ENCODE results near the gene VPS9D1. TPM values are rescaled to one million over a fixed set of nuclear protein-coding genes. Genes with fewer than 3 reads are reported as not detected.

VPS9D1 gene
- total RNA-seq, 5 donors from 2014 or later (not counting 1 experiment from before 2014, with no cell fraction given), result 15.5 to 28.8 (median 24.5) TPM

DNA sequence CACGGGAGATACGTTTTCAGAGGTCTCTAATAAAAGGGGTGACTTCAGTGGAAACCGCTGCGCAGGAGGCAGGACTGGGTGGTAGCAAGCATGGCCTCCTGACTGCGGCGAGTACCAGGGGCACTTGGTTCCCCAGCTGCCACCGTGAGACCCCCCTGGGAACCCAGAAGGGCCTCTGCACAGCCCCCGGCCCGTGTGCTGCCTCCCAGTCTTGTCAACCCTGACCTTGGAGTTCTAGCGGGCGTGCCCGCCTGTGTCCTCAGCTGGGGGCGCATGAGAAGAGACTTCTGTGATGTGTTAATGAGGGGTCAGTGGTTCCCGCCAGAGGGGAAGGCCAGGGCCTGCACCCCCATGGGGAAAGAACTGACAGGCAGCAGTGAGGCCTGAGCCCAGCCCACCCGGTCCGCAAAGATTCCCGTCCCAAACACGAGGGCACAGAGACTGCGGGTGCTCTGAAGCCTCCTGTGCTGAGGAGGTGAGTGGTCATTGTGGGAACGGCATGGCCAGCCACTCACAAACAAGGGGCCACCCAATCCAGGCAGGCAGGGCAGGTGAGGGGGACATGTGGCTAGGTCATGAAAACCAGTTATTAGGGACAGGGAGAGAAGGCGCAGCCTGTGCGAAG is 10.0 kb upstream of the VPS9D1 start:
- Histone ChIP-seq H3K4me1 (ENCODE audit: control insufficient read depth in 1 of 2, extremely low read depth in 1 of 2, insufficient read depth in 2 of 2, low read length in 2 of 2) (peaks cover 13 to 96% of the 10 kb centered on the region in 2 experiments), H3K27me3 (replicated peaks in 1 of 2; ENCODE audit: control insufficient read depth in 2 of 2, extremely low read depth in 1 of 2, insufficient read depth in 2 of 2, low read length in 1 of 2) (no peaks in the 10 kb centered on the region), H3K9me3 (no peaks in the 10 kb centered on the region), H3K4me3 (ENCODE audit: control insufficient read depth in 1 of 2, extremely low read depth in 1 of 2, low read length in 1 of 2) (no peak overlapping the region), H3K27ac (ENCODE audit: low read length) (no peak overlapping the region), H3K36me3 (ENCODE audit: control insufficient read depth in 2 of 2, extremely low read depth in 1 of 2, insufficient read depth in 1 of 2, low read length in 1 of 2) (peaks cover 36 to 95% of the 10 kb centered on the region in 2 donors)
- POLR2A ChIA-PET, result interaction anchor here in 1 of 2 donors (0.6 kb wide), 1 partner anchor 11 kb away, joined by 3 read pairs; no protein-coding TSS in a partner anchor
- peak overlapping the region in 1 of 2 donors; percentile 55 for H3K27ac Mint-ChIP-seq
- H3K36me3 Mint-ChIP-seq, result peaks cover 41% of the 10 kb centered on the region
- H3K9me3 Mint-ChIP-seq, result no peaks in the 10 kb centered on the region
- 89% methylated on average over 14 of the region's 22 CpGs for WGBS (ENCODE audit: insufficient coverage)
- CTCF ChIA-PET, result no interaction called here
- ATAC-seq (replicated peaks in 1 of 4) (no peak), DNase-seq (no peak)
- H3K27me3 Mint-ChIP-seq, result no peaks in the 10 kb centered on the region
- no peak overlapping the region for H3K4me3 Mint-ChIP-seq
- H3K4me1 Mint-ChIP-seq, result peaks cover 65 to 71% (median 65%) of the 10 kb centered on the region in 3 donors

DNA sequence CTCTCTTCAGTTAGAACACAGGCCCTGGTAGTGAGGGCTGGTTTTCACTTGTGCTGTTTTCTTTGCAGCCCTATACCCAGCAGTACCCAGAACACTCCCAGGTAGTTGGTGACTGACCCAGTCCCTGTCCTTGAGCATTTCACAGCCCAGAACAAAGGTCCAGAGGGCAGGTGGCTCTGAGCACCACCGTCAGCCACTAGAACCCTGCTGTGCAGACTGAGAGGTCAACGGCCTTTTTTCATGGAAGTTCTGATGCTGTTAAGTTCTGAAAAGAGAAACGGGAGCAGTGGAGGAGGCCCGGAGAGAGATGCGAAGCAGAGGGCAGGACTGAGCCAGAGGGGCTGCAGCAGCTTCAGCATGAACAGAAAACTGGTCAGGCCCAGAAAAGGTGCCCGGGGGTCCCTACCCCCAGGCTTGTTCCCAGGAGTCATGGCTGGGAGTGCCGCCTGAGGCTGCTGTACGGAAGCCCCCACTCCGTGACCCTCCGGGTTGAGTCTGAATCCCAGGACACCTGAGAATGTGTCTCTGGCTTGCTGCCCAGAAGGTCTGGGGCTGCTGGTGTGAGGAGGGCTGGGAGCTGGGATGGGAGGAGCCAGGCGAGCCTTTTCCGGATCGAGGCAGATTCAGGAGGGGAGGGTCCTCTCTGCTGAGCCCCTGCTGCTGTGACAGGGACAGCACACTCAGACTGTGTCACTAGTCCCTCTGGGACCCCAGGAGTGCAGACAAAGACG is 9.3 kb upstream of the VPS9D1 start:
- Histone ChIP-seq H3K4me3 (ENCODE audit: control insufficient read depth in 1 of 2, extremely low read depth in 1 of 2, low read length in 1 of 2) (no peak overlapping the region), H3K27ac (ENCODE audit: low read length) (no peak overlapping the region), H3K9me3 (no peaks in the 10 kb centered on the region), H3K4me1 (ENCODE audit: control insufficient read depth in 1 of 2, extremely low read depth in 1 of 2, insufficient read depth in 2 of 2, low read length in 2 of 2) (peaks cover 13 to 96% of the 10 kb centered on the region in 2 experiments), H3K36me3 (ENCODE audit: control insufficient read depth in 2 of 2, extremely low read depth in 1 of 2, insufficient read depth in 1 of 2, low read length in 1 of 2) (peaks cover 36 to 95% of the 10 kb centered on the region in 2 donors), H3K27me3 (replicated peaks in 1 of 2; ENCODE audit: control insufficient read depth in 2 of 2, extremely low read depth in 1 of 2, insufficient read depth in 2 of 2, low read length in 1 of 2) (no peaks in the 10 kb centered on the region)
- CTCF ChIA-PET, result no interaction called here
- WGBS (ENCODE audit: insufficient coverage), result 97% methylated on average over 14 of the region's 14 CpGs
- Mint-ChIP-seq H3K4me3 (peak overlapping the region in 1 of 3 donors; percentile 19), H3K36me3 (peaks cover 37% of the 10 kb centered on the region), H3K9me3 (no peaks in the 10 kb centered on the region), H3K27me3 (no peaks in the 10 kb centered on the region), H3K4me1 (peaks cover 60 to 68% (median 65%) of the 10 kb centered on the region in 3 donors), H3K27ac (peak overlapping the region in 1 of 2 donors; percentile 55)
- POLR2A ChIA-PET, result interaction anchor here in 1 of 2 donors (0.6 kb wide), 1 partner anchor 12 kb away, joined by 3 read pairs; no protein-coding TSS in a partner anchor
- DNase-seq (no peak), ATAC-seq (replicated peaks in 1 of 4) (no peak)

DNA sequence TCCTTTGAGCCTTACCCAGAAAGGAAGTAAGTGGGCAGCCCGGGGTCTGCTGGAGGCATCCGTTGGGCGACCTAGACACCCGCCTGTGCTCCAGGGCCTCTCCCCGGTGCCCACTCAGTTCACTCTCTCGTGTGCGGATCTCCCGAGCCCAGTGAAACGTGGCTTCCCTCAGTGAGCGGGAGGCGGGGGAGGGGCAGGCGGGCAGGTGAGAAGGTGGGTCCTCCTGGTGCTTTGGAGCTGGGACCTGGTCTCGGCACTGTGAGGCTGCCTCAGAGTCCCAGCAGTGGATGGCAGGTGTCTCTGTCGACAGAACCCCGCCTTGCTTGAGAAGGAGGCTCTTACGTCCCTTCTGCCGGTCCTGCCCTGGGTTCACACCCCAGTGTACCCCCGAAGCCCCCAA is 8.6 kb upstream of the VPS9D1 start:
- peak overlapping the region; percentile 1 for H3K27ac ChIP-seq (ENCODE audit: low read length)
- ATAC-seq (replicated peaks in 1 of 4) (no peak), DNase-seq (no peak)
- CTCF ChIA-PET, result no interaction called here
- Mint-ChIP-seq H3K27ac (peak overlapping the region in 1 of 2 donors; percentile 55), H3K27me3 (no peaks in the 10 kb centered on the region), H3K4me1 (peaks cover 59 to 66% (median 66%) of the 10 kb centered on the region in 3 donors), H3K9me3 (no peaks in the 10 kb centered on the region), H3K4me3 (no peak overlapping the region), H3K36me3 (peaks cover 30% of the 10 kb centered on the region)
- peaks cover 33 to 94% of the 10 kb centered on the region in 2 donors for H3K36me3 ChIP-seq (ENCODE audit: control insufficient read depth in 2 of 2, extremely low read depth in 1 of 2, insufficient read depth in 1 of 2, low read length in 1 of 2)
- H3K9me3 ChIP-seq, result no peaks in the 10 kb centered on the region
- H3K4me1 ChIP-seq (ENCODE audit: control insufficient read depth in 1 of 2, extremely low read depth in 1 of 2, insufficient read depth in 2 of 2, low read length in 2 of 2), result peaks cover 13 to 96% of the 10 kb centered on the region in 2 experiments
- 95% methylated on average over 10 of the region's 18 CpGs for WGBS (ENCODE audit: insufficient coverage)
- no peak overlapping the region for H3K4me3 ChIP-seq (ENCODE audit: control insufficient read depth in 1 of 2, extremely low read depth in 1 of 2, low read length in 1 of 2)
- POLR2A ChIA-PET, result interaction anchor here in 1 of 2 donors (0.6 kb wide), 1 partner anchor 23 kb away, joined by 4 read pairs; no protein-coding TSS in a partner anchor
- no peaks in the 10 kb centered on the region for H3K27me3 ChIP-seq (replicated peaks in 1 of 2; ENCODE audit: control insufficient read depth in 2 of 2, extremely low read depth in 1 of 2, insufficient read depth in 2 of 2, low read length in 1 of 2)

DNA sequence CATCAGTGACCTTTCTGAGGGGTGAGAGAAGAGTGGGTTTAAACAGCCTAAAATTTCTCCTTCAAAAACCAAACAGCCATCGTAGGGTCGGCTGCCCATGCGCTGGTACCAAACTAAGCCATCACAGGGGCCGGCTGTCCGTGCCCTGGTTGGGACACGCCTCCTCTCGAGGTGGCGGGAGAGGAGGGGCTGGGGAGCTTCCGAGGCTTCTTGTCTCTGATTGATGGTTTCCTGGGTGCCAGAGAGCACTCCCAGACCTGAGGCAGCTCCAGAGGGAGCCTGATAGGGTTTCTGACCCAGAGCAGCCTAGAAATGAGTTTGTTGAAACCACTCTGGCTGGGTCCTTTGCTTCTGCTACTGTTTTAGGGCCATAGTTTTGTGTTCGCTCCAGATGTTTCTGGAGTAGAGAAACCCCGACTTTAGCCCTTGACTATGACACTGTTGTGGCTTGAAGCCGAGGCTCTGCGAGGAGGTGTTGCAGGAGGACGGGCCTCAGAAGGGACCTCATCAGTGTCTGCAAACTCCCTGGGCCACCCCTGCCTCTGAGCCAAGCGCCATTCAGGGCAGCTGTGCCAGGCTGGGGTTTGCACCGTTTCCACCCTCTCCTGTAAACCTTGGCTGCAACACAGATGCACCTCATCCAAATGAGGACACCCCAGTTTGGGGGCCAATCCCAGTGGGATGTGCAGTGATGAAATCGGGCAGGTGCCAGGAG is 6.9 kb upstream of the VPS9D1 start:
- Histone ChIP-seq H3K4me3 (ENCODE audit: control insufficient read depth in 1 of 2, extremely low read depth in 1 of 2, low read length in 1 of 2) (no peak overlapping the region), H3K27ac (ENCODE audit: low read length) (peak overlapping the region; percentile 31), H3K36me3 (ENCODE audit: control insufficient read depth in 2 of 2, extremely low read depth in 1 of 2, insufficient read depth in 1 of 2, low read length in 1 of 2) (peaks cover 27 to 91% of the 10 kb centered on the region in 2 donors), H3K27me3 (replicated peaks in 1 of 2; ENCODE audit: control insufficient read depth in 2 of 2, extremely low read depth in 1 of 2, insufficient read depth in 2 of 2, low read length in 1 of 2) (no peaks in the 10 kb centered on the region), H3K4me1 (ENCODE audit: control insufficient read depth in 1 of 2, extremely low read depth in 1 of 2, insufficient read depth in 2 of 2, low read length in 2 of 2) (peaks cover 17 to 96% of the 10 kb centered on the region in 2 experiments), H3K9me3 (no peaks in the 10 kb centered on the region)
- Mint-ChIP-seq H3K27me3 (no peaks in the 10 kb centered on the region), H3K36me3 (peaks cover 36% of the 10 kb centered on the region), H3K4me1 (peaks cover 65 to 72% (median 71%) of the 10 kb centered on the region in 3 donors), H3K27ac (peak overlapping the region; percentile 79 to 83), H3K9me3 (no peaks in the 10 kb centered on the region), H3K4me3 (peak overlapping the region; percentile 31 to 84 (median 59))
- WGBS (ENCODE audit: insufficient coverage), result 35% methylated on average over 12 of the region's 17 CpGs
- ATAC-seq (replicated peaks in 1 of 4), result no peak
- POLR2A ChIA-PET, result interaction anchor here (0.6 kb wide), 3 partner anchors 37 to 133 kb away, joined by 3 to 11 read pairs (median 7); no protein-coding TSS in a partner anchor
- CTCF ChIA-PET, result no interaction called here
- DNase-seq, result peak in 3 of 35 experiments; percentile 12 to 27 (median 23)

DNA sequence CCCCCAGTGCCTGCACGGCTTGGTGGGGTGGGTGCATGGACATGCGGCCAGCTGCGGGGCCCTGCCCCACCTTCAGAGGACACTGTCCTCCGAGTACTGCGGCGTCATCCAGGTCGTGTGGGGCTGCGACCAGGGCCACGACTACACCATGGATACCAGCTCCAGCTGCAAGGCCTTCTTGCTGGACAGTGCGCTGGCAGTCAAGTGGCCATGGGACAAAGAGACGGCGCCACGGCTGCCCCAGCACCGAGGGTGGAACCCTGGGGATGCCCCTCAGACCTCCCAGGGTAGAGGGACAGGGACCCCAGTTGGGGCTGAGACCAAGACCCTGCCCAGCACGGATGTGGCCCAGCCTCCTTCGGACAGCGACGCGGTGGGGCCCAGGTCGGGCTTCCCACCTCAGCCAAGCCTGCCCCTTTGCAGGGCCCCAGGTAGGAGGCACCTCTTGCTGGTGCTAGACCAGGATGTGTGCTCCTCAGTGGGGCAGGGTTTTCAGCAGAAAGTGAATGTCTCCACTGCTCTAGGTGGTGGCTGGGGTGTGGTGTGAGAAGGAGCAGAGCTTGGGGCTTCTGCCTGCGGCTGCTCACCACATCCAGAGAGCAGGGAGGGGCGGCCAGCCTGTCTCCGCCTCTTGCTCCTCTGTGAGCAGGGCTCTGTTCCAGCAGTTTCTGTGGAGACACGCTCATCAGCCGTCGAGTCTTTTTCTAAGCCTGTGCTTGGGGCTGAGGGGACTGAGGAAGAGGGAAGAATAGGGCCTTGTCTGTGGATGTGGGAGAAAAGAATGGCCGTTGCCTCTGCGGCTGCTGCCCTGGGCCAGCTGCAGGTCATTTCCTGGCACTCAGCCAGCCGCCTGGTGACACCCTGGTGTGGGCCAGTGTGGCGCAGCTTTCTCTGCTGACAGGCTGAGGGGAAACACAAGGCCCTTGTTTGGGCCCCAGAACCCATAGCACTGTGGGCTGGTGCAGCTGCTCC is 2.9 kb upstream of the VPS9D1 start:
- no peaks in the 10 kb centered on the region for H3K27me3 ChIP-seq (replicated peaks in 1 of 2; ENCODE audit: control insufficient read depth in 2 of 2, extremely low read depth in 1 of 2, insufficient read depth in 2 of 2, low read length in 1 of 2)
- H3K27ac ChIP-seq (ENCODE audit: low read length), result peak overlapping the region; percentile 76
- H3K4me3 Mint-ChIP-seq, result peak overlapping the region; percentile 84 to 99 (median 96)
- ATAC-seq (replicated peaks in 1 of 4) (peak; percentile 42 to 50 (median 48)), DNase-seq (peak; percentile 70 to 94 (median 87))
- peaks cover 17% of the 10 kb centered on the region for H3K36me3 Mint-ChIP-seq
- H3K27ac Mint-ChIP-seq, result peak overlapping the region; percentile 96 to 99
- H3K4me1 ChIP-seq (ENCODE audit: control insufficient read depth in 1 of 2, extremely low read depth in 1 of 2, insufficient read depth in 2 of 2, low read length in 2 of 2), result peaks cover 19 to 71% of the 10 kb centered on the region in 2 experiments
- H3K9me3 Mint-ChIP-seq, result no peaks in the 10 kb centered on the region
- ChIA-PET CTCF (interaction anchor here in 1 of 2 donors (0.6 to 2.4 kb wide), 9 partner anchors 11 to 138 kb away, joined by 3 to 11 read pairs (median 6); partner anchors contain the start of gene SPATA2L), POLR2A (interaction anchor here (0.5 to 1.0 kb wide), 5 partner anchors 14 to 1879 kb away, joined by 3 to 5 read pairs (median 3); no protein-coding TSS in a partner anchor)
- no peaks in the 10 kb centered on the region for H3K9me3 ChIP-seq
- H3K4me1 Mint-ChIP-seq, result peaks cover 48 to 57% (median 53%) of the 10 kb centered on the region in 3 donors
- WGBS (ENCODE audit: insufficient coverage), result 10% methylated on average over 30 of the region's 30 CpGs
- H3K27me3 Mint-ChIP-seq, result no peaks in the 10 kb centered on the region
- H3K36me3 ChIP-seq (ENCODE audit: control insufficient read depth in 2 of 2, extremely low read depth in 1 of 2, insufficient read depth in 1 of 2, low read length in 1 of 2), result peaks cover 11 to 52% of the 10 kb centered on the region in 2 donors
- H3K4me3 ChIP-seq (ENCODE audit: control insufficient read depth in 1 of 2, extremely low read depth in 1 of 2, low read length in 1 of 2), result peak overlapping the region; percentile 70 to 81

All from T-cell (primary cell).